Hepatocyte (in vitro differentiated cells): ENCODE measurements around the gene SERINC4. TPM values are rescaled to one million over a fixed set of nuclear protein-coding genes. Genes with fewer than 3 reads are reported as not detected.

Experiments
- DNase-seq: peaks from one replicate; pipeline ENCODE4 v3.0.0-alpha.2; 2016; ENCODE audit warnings: low spot score
- H2AFZ ChIP-seq: fragments of 200-600 bp; sonication (generic); 2 replicates; pipeline ENCODE4 v1.6.0; 2016; ENCODE audit warnings: antibody characterized with exemption, mild to moderate bottlenecking
- H3K27ac ChIP-seq: fragments of 200-600 bp; sonication (generic); 2 replicates; pipeline ENCODE4 v1.5.1; 2016; ENCODE audit warnings: mild to moderate bottlenecking
- H3K27me3 ChIP-seq: fragments of 200-600 bp; sonication (generic); 2 replicates; pipeline ENCODE4 v1.6.1; 2016
- H3K36me3 ChIP-seq: fragments of 200-600 bp; sonication (generic); replicated peaks from 2 replicates; pipeline ENCODE4 v1.5.1; 2016; ENCODE audit warnings: low read depth; ENCODE audit not compliant: insufficient read depth
- H3K4me1 ChIP-seq: fragments of 200-600 bp; sonication (generic); 2 replicates; pipeline ENCODE4 v1.5.1; 2016; ENCODE audit warnings: mild to moderate bottlenecking, moderate library complexity; ENCODE audit not compliant: insufficient read depth
- H3K4me2 ChIP-seq: fragments of 200-600 bp; sonication (generic); 2 replicates; pipeline ENCODE4 v1.6.0; 2016
- H3K4me3 ChIP-seq: fragments of 200-600 bp; sonication (generic); 2 replicates; pipeline ENCODE4 v1.5.1; 2016; ENCODE audit warnings: mild to moderate bottlenecking
- H3K79me2 ChIP-seq: fragments of 200-600 bp; sonication (generic); 2 replicates; pipeline ENCODE4 v1.6.0; 2017; ENCODE audit warnings: mild to moderate bottlenecking
- H3K9me2 ChIP-seq: fragments of 200-600 bp; sonication (generic); replicated peaks from 2 replicates; pipeline ENCODE4 v1.6.0; 2017; ENCODE audit warnings: mild to moderate bottlenecking; ENCODE audit not compliant: insufficient read depth
- H3K9me3 ChIP-seq: fragments of 200-600 bp; sonication (generic); 2 replicates; pipeline ENCODE4 v1.5.1; 2016; ENCODE audit warnings: low read depth, mild to moderate bottlenecking
- H4K20me1 ChIP-seq: fragments of 200-600 bp; sonication (generic); 2 replicates; pipeline ENCODE4 v1.6.0; 2016; ENCODE audit warnings: mild to moderate bottlenecking; ENCODE audit not compliant: insufficient read depth, poor library complexity, severe bottlenecking
- CTCF ChIP-seq: fragments of 200-600 bp; sonication (generic); IDR thresholded peaks from 2 replicates; pipeline ENCODE4 v1.5.1; 2016; ENCODE audit warnings: antibody characterized with exemption, mild to moderate bottlenecking; ENCODE audit not compliant: poor library complexity
- EZH2 ChIP-seq: fragments of 200-600 bp; sonication (generic); IDR thresholded peaks from 2 replicates; pipeline ENCODE4 v1.6.1; 2016; ENCODE audit warnings: antibody characterized with exemption, mild to moderate bottlenecking, borderline replicate concordance
- EZH2phosphoT487 ChIP-seq: fragments of 200-600 bp; sonication (generic); IDR thresholded peaks from one replicate; pipeline ENCODE4 v1.6.1; 2018; ENCODE audit warnings: antibody characterized with exemption, mild to moderate bottlenecking, low read depth, moderate library complexity; ENCODE audit not compliant: unreplicated experiment, severe bottlenecking
- WGBS: methylation state at CpG from one replicate; pipeline ENCODE4 v1.1.6; 2016; ENCODE audit warnings: low lambda C conversion rate; ENCODE audit errors: missing lambda C conversion rate; 5-methylcytosine and 5-hydroxymethylcytosine counted together
- polyA plus RNA-seq: library from polyadenylated mRNA; unstranded; fragments of >200 nt; fragmentation: Nextera tagmentation; extraction: Ambion mirVana; gene quantifications from 2 replicates; pipeline ENCODE4 v1.2.1, GENCODE V29; 2016
- total RNA-seq: library from RNA; depleted of rRNA; stranded (reverse); fragments of >200 nt; gene quantifications from 2 replicates; pipeline ENCODE4 v1.2.3, GENCODE V29; 2014

Gene SERINC4
- total and polyA plus RNA-seq, 2 experiments from 2014 or later, result 0.10 TPM; not detected in 1

GRCh38 chr15:43774062-43774461 lies 26.0 kb downstream of the SERINC4 start:
- Histone ChIP-seq H3K4me2 (no peak overlapping the region), H3K27ac (peak overlapping the region; percentile 35), H2AFZ (no peak overlapping the region), H3K36me3 (no peaks in the 10 kb centered on the region), H3K9me3 (no peaks in the 10 kb centered on the region), H3K4me1 (peaks cover 5% of the 10 kb centered on the region), H3K9me2 (no peaks in the 10 kb centered on the region), H3K79me2 (no peaks in the 10 kb centered on the region), H3K27me3 (no peaks in the 10 kb centered on the region), H4K20me1 (no peaks in the 10 kb centered on the region), H3K4me3 (no peak overlapping the region)
- no peak for TF ChIP-seq EZH2
- TF ChIP-seq CTCF, result no peak
- TF ChIP-seq EZH2phosphoT487, result no peak
- WGBS, result 90% methylated on average over 4 of the region's 4 CpGs
- DNase-seq, result no peak

- H3K27ac ChIP-seq, result no peak overlapping the region
- no peak overlapping the region for H3K4me2 ChIP-seq
- H2AFZ ChIP-seq, result no peak overlapping the region
- no peaks in the 10 kb centered on the region for H3K36me3 ChIP-seq
- H3K4me3 ChIP-seq, result no peak overlapping the region
- no peaks in the 10 kb centered on the region for H3K27me3 ChIP-seq
- no peaks in the 10 kb centered on the region for H3K79me2 ChIP-seq
- H3K9me3 ChIP-seq, result no peaks in the 10 kb centered on the region
- no peak for DNase-seq
- no peaks in the 10 kb centered on the region for H4K20me1 ChIP-seq
- no peak for TF ChIP-seq EZH2phosphoT487
- TF ChIP-seq EZH2, result no peak
- TF ChIP-seq CTCF, result no peak
- peaks cover under 1% of the 10 kb centered on the region for H3K4me1 ChIP-seq
- H3K9me2 ChIP-seq, result no peaks in the 10 kb centered on the region
Measured at GRCh38 chr15:43772624-43773023, 27.4 kb downstream of the SERINC4 start.

- DNase-seq, result no peak
- no peaks in the 10 kb centered on the region for H3K36me3 ChIP-seq
- TF ChIP-seq EZH2 (no peak), EZH2phosphoT487 (no peak), CTCF (no peak)
- no peaks in the 10 kb centered on the region for H4K20me1 ChIP-seq
- no peaks in the 10 kb centered on the region for H3K9me2 ChIP-seq
- H3K9me3 ChIP-seq, result no peaks in the 10 kb centered on the region
- no peaks in the 10 kb centered on the region for H3K4me1 ChIP-seq
- no peaks in the 10 kb centered on the region for H3K79me2 ChIP-seq
- peak overlapping the region; percentile 6 for H3K27ac ChIP-seq
- 63% methylated on average over 2 of the region's 2 CpGs for WGBS
- H3K27me3 ChIP-seq, result no peaks in the 10 kb centered on the region
- no peak overlapping the region for H2AFZ ChIP-seq
- H3K4me2 ChIP-seq, result no peak overlapping the region
- H3K4me3 ChIP-seq, result no peak overlapping the region
Measured at GRCh38 chr15:43771816-43772215, 28.2 kb downstream of the SERINC4 start.
